Measurements from ENCODE around the gene ECI1. TPM values are rescaled to one million over a fixed set of nuclear protein-coding genes. Genes with fewer than 3 reads are reported as not detected.

The ECI1 gene
- total RNA-seq, 4 donors from 2014 or later = 37.1 to 69.9 (median 54.5) TPM

- TF ChIP-seq, protein P1, sequence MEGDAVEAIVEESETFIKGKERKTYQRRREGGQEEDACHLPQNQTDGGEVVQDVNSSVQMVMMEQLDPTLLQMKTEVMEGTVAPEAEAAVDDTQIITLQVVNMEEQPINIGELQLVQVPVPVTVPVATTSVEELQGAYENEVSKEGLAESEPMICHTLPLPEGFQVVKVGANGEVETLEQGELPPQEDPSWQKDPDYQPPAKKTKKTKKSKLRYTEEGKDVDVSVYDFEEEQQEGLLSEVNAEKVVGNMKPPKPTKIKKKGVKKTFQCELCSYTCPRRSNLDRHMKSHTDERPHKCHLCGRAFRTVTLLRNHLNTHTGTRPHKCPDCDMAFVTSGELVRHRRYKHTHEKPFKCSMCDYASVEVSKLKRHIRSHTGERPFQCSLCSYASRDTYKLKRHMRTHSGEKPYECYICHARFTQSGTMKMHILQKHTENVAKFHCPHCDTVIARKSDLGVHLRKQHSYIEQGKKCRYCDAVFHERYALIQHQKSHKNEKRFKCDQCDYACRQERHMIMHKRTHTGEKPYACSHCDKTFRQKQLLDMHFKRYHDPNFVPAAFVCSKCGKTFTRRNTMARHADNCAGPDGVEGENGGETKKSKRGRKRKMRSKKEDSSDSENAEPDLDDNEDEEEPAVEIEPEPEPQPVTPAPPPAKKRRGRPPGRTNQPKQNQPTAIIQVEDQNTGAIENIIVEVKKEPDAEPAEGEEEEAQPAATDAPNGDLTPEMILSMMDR (IDR thresholded peaks at IDR 0.05) = no peak
- no peak for TF ChIP-seq POLR2A (IDR thresholded peaks at IDR 0.05)
- 90 to 91% methylated on average over 6 of the region's 6 CpGs for WGBS, 2 donors
- no peak for DNase-seq (ENCODE audit: low spot score in 2 of 2)
- intact Hi-C loops (cut with DNase I; ENCODE audit: low total_unique reads) = no loop called here
- no peak overlapping the region for H3K4me3 ChIP-seq (ENCODE audit: low read depth, poor library complexity, severe bottlenecking)
Measured at GRCh38 chr16:2200313-2200712, 51.1 kb downstream of the ECI1 start.

DNA sequence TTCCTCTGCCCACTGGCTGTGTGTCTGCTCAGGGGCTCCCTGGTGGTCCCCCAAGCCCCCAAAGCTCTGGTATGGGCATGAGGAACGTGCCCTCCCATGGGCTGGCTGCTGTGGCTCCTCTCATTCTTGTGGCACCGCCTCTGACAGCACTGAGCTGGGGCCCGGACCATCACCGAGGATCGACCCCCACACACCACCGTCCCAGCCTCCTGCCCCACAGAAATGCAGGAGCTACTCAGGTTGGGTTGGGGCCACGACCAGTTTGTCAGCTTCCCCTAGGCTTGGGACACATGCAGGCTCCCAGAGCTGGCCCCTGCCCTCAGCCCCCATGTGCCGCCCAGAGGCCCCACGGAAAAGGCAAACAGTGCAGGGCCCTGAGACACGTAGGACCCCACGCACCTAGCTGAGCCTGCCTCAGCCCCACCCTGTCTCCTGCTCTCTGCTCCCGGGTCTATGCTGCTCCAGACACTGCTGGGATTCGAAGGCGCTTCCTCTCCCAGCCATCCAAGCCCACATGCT is 51.7 kb downstream of the ECI1 start:
- TF ChIP-seq, protein P1 (IDR thresholded peaks at IDR 0.05) = no peak
- TF ChIP-seq POLR2A (IDR thresholded peaks at IDR 0.05) = no peak
- no peak for DNase-seq (ENCODE audit: low spot score in 2 of 2)
- H3K4me3 ChIP-seq (ENCODE audit: low read depth, poor library complexity, severe bottlenecking) = no peak overlapping the region
- intact Hi-C loops (cut with DNase I; ENCODE audit: low total_unique reads) = no loop called here
- 70 to 71% methylated on average over 13 of the region's 14 CpGs for WGBS, 2 donors

GRCh38 chr16:2199095-2199494 is 52.3 kb downstream of the ECI1 start:
- 64 to 71% methylated on average over 5 of the region's 5 CpGs for WGBS, 2 donors
- DNase-seq (ENCODE audit: low spot score in 2 of 2) = no peak
- H3K4me3 ChIP-seq (ENCODE audit: low read depth, poor library complexity, severe bottlenecking) = no peak overlapping the region
- intact Hi-C loops (cut with DNase I; ENCODE audit: low total_unique reads) = no loop called here
- TF ChIP-seq, protein P1 (IDR thresholded peaks at IDR 0.05) = no peak
- TF ChIP-seq POLR2A (IDR thresholded peaks at IDR 0.05) = no peak

- no peak for DNase-seq (ENCODE audit: low spot score in 2 of 2)
- 56 to 57% methylated on average over 4 of the region's 4 CpGs for WGBS, 2 donors
- intact Hi-C loops (cut with DNase I; ENCODE audit: low total_unique reads) = no loop called here
- TF ChIP-seq, protein P1 (IDR thresholded peaks at IDR 0.05) = no peak
- TF ChIP-seq POLR2A (IDR thresholded peaks at IDR 0.05) = no peak
- no peak overlapping the region for H3K4me3 ChIP-seq (ENCODE audit: low read depth, poor library complexity, severe bottlenecking)
Measured at GRCh38 chr16:2198283-2198682, 53.1 kb downstream of the ECI1 start.

GRCh38 chr16:2197765-2198164 is 53.6 kb downstream of the ECI1 start:
- H3K4me3 ChIP-seq (ENCODE audit: low read depth, poor library complexity, severe bottlenecking) = no peak overlapping the region
- intact Hi-C loops (cut with DNase I; ENCODE audit: low total_unique reads) = no loop called here
- WGBS, 2 donors = 78 to 94% methylated on average over 6 of the region's 6 CpGs
- TF ChIP-seq, protein P1 (IDR thresholded peaks at IDR 0.05) = no peak
- TF ChIP-seq POLR2A (IDR thresholded peaks at IDR 0.05) = no peak
- no peak for DNase-seq (ENCODE audit: low spot score in 2 of 2)

DNA sequence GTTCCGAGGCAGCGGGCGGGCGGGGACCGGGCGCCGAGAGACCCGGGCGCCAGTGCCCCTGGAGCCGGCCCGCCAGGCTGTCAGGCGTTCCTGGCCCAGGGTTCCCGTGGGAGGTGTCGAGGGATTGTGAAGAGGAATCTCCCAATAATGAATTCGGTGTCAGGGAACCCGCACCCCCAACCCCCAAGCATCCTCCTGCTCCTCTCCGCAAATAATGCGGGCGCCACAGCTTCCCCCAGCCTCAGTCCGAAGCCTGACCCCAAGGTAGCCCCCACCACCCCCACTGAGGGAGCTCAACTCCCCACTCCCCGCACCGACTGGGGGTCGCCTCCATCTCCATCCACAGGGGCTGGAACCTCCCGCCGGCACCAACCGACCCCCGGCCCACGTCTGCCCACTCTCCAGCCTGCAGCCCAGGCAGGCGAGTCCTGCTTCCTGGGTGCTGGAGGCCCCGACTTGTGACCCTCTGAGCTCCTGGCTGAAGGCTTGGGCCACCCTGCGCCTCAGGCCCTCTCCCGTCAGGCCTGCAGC is 54.3 kb downstream of the ECI1 start:
- no peak for TF ChIP-seq POLR2A (IDR thresholded peaks at IDR 0.05)
- TF ChIP-seq, protein P1 (IDR thresholded peaks at IDR 0.05) = no peak
- 32 to 54% methylated on average over 17 to 28 of the region's 32 CpGs for WGBS, 2 donors
- H3K4me3 ChIP-seq (ENCODE audit: low read depth, poor library complexity, severe bottlenecking) = no peak overlapping the region
- no peak for DNase-seq (ENCODE audit: low spot score in 2 of 2)
- intact Hi-C loops (cut with DNase I; ENCODE audit: low total_unique reads) = no loop called here
